HEK293 (cell line): ENCODE measurements around the gene MSL3B.

Source experiments
- ZNF341 ChIP-seq: fragments of 450-650 bp; formaldehyde crosslinking; IDR thresholded peaks from 2 replicates; pipeline ENCODE4; 2016; ENCODE audit warnings: low read depth, missing biosample characterization, missing genetic modification characterization
- TF ChIP-seq, protein P1 (sequence below): fragments of 450-650 bp; formaldehyde crosslinking; IDR thresholded peaks from 2 replicates; pipeline ENCODE4 v1.5.1; 2016; ENCODE audit warnings: missing biosample characterization, missing genetic modification characterization

DNA sequence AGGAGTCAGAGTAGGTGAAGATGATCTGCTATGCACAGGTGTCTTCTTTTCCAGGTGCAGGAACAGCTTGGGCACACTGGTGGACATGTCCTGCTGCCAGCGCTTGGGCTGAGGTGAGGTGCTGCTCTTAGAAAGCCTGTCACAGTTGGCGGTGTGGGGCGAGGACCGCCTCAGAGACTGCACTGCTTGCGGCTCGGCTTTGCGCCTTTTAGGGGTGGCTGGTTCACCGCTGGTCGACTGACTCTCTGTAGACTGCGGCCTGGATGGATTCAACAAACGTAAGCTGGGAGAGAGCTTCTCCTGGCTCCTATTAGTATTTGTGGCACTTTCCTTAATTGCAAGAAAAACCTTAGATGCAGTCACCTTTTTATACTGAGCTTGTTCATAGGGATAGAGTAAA, 1.7 kb downstream of the MSL3B start:
- TF ChIP-seq, protein P1, sequence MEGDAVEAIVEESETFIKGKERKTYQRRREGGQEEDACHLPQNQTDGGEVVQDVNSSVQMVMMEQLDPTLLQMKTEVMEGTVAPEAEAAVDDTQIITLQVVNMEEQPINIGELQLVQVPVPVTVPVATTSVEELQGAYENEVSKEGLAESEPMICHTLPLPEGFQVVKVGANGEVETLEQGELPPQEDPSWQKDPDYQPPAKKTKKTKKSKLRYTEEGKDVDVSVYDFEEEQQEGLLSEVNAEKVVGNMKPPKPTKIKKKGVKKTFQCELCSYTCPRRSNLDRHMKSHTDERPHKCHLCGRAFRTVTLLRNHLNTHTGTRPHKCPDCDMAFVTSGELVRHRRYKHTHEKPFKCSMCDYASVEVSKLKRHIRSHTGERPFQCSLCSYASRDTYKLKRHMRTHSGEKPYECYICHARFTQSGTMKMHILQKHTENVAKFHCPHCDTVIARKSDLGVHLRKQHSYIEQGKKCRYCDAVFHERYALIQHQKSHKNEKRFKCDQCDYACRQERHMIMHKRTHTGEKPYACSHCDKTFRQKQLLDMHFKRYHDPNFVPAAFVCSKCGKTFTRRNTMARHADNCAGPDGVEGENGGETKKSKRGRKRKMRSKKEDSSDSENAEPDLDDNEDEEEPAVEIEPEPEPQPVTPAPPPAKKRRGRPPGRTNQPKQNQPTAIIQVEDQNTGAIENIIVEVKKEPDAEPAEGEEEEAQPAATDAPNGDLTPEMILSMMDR (tag by site-specific recombination), result no peak
- no peak for TF ChIP-seq ZNF341 (tag by site-specific recombination)
